Activated CD4-positive, alpha-beta T cell treated with anti-CD3 and anti-CD28 coated beads, Interleukin-2, amount 50 U/mL, for 4 hours (primary cell): ENCODE measurements around the gene RAB6C.
"Not testable (repeated sequence)": the region's sequence is repeated elsewhere in the genome, so short reads cannot be mapped to it uniquely, and the experiment has no call there.

ENCODE experiments used
- DNase-seq, 2 experiments: peaks; one replicate each; pipeline ENCODE4 v3.0.0-alpha.2; 2020

Gene RAB6C

DNA sequence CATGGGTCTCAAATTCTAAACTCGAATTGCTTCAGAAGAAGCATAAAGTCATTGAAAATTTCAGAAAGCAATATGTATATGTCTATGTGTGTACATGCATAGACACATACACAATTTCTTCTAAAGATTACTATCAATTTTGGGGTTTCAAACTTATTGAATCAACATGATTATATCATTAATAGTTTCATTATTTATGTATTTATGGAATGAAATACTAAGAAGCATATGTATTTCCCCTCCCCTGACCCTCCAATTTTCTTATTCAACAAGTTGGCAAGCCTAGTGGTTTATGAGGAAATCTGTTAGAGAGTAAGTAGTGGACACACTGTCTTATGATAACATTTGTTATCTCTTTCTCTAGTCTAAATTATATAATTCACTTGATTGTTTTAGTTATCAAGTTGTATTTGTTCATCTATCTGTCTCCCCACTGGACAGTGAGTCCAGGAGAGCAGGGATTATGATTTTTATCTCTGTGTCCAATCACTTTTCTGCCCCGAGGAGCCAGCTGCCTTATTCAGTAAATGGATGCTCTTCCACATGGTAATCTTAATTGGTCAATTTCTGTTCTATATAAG lies 17.3 kb downstream of the RAB6C start:
- not testable (repeated sequence) for DNase-seq

GRCh38 chr2:129998771-129999170 lies 19.3 kb downstream of the RAB6C start:
- DNase-seq = not testable (repeated sequence)

DNA sequence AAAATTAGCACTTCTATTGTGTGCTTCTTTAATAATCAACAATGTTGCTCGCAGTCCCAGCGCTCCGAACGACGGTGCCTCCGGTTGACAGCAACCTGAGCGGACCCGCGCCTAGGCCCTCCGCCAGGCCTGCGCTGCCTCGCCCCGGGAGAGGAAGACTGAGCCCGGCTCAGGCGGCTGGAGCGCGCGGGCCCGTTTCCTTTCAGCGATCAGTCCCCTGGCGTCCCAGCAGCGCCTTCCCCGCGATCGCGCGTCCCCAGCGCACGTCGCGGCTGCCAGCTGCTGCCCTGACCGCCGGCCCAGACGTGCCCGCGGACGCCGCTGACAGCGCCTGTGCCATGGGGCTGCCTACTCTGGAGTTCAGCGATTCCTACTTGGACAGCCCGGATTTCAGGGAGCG lies 26.4 kb downstream of the RAB6C start:
- not testable (repeated sequence) for DNase-seq

GRCh38 chr2:130016701-130017100 lies 37.2 kb downstream of the RAB6C start:
- DNase-seq = not testable (repeated sequence)

- no peak for DNase-seq
Measured at GRCh38 chr2:130019402-130019801, 39.9 kb downstream of the RAB6C start.

GRCh38 chr2:130020069-130020468 lies 40.6 kb downstream of the RAB6C start:
- not testable (repeated sequence) for DNase-seq

- DNase-seq = not testable (repeated sequence)
Measured at GRCh38 chr2:130025931-130026330, 46.5 kb downstream of the RAB6C start.
